Activated CD8-positive, alpha-beta T cell treated with anti-CD3 and anti-CD28 coated beads, Interleukin-2, amount 10 ng/mL, durations not matched to agents 7 days and 5 days (primary cell): ENCODE measurements around the gene FIGNL2. TPM values are rescaled to one million over a fixed set of nuclear protein-coding genes. Genes with fewer than 3 reads are reported as not detected.
"Not testable (repeated sequence)": the region's sequence is repeated elsewhere in the genome, so short reads cannot be mapped to it uniquely, and the experiment has no call there.

Experiments
- ATAC-seq: fragments of 150-1000 bp; cut with Tn5 transposase; one replicate; pipeline ENCODE4 v1.10.0; 2021; ENCODE audit warnings: moderate library complexity
- CTCF ChIA-PET: fragments of 350-600 bp; sonication (Branson Sonifier 250); formaldehyde crosslinking; loops from one replicate; lab custom pipeline; 2021; ENCODE audit warnings: antibody characterized with exemption; lab: Charles Lee
- POLR2A ChIA-PET: fragments of 350-600 bp; sonication (Branson Sonifier 250); formaldehyde crosslinking; loops from one replicate; lab custom pipeline; 2021; ENCODE audit warnings: antibody characterized with exemption; lab: Charles Lee
- DNase-seq: peaks from one replicate; pipeline ENCODE4 v3.0.0-alpha.2; 2020
- H3K27ac Mint-ChIP-seq: one replicate; pipeline ENCODE4 v1.8.0; 2021; ENCODE audit warnings: mild to moderate bottlenecking, mixed read lengths
- H3K27me3 Mint-ChIP-seq: one replicate; pipeline ENCODE4 v1.8.0; 2021; ENCODE audit warnings: low read depth, mixed read lengths
- H3K36me3 Mint-ChIP-seq: one replicate; pipeline ENCODE4 v1.8.0; 2021; ENCODE audit warnings: low read depth, mixed read lengths
- H3K4me1 Mint-ChIP-seq: one replicate; pipeline ENCODE4 v1.8.0; 2021; ENCODE audit warnings: low read depth, mixed read lengths
- H3K4me3 Mint-ChIP-seq: one replicate; pipeline ENCODE4 v1.8.0; 2021; ENCODE audit warnings: mild to moderate bottlenecking, mixed read lengths
- H3K9me3 Mint-ChIP-seq: one replicate; pipeline ENCODE4 v1.8.0; 2022; ENCODE audit warnings: mixed read lengths; ENCODE audit not compliant: insufficient read depth
- total RNA-seq, 2 experiments: library from RNA; stranded (reverse); gene quantifications; one replicate each; pipeline ENCODE4 v1.2.3, GENCODE V29; 2021

The FIGNL2 gene
- total RNA-seq, 2 experiments from 2014 or later, result 0.32 to 0.37 TPM

DNA sequence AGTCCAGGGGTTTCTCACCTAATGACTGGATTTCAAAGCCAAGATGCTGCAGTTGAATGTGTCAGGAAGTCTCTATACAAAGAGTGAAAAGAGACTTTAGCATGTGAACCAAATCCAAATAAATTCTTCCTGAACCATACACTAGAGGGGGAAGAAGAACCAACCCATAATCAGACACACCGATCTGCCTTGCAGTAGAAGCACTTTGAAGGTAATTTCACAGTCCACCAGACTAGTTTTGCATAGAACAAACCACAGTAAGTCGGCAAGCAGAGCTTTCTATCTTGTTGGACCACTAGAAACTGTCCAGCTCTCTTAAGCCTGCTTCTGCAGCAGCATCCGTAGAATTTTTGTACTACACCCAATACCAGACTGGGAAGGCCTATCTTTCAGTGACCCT lies 39.3 kb downstream of the FIGNL2 start:
- CTCF ChIA-PET, result interaction anchor here (1.3 kb wide), 1 partner anchor 66 kb away, joined by 3 read pairs; no protein-coding TSS in a partner anchor
- no peak for ATAC-seq
- Mint-ChIP-seq H3K4me3 (no peak overlapping the region), H3K27me3 (peaks cover 3% of the 10 kb centered on the region), H3K9me3 (no peaks in the 10 kb centered on the region), H3K36me3 (no peaks in the 10 kb centered on the region), H3K27ac (no peak overlapping the region), H3K4me1 (no peaks in the 10 kb centered on the region)
- POLR2A ChIA-PET, result no interaction called here
- no peak for DNase-seq

GRCh38 chr12:51806896-51807295 lies 41.6 kb downstream of the FIGNL2 start:
- Mint-ChIP-seq H3K36me3 (no peaks in the 10 kb centered on the region), H3K27me3 (peaks cover 5% of the 10 kb centered on the region), H3K9me3 (no peaks in the 10 kb centered on the region), H3K27ac (no peak overlapping the region), H3K4me3 (no peak overlapping the region), H3K4me1 (no peaks in the 10 kb centered on the region)
- no peak for ATAC-seq
- ChIA-PET POLR2A (no interaction called here), CTCF (no interaction called here)
- DNase-seq, result no peak

DNA sequence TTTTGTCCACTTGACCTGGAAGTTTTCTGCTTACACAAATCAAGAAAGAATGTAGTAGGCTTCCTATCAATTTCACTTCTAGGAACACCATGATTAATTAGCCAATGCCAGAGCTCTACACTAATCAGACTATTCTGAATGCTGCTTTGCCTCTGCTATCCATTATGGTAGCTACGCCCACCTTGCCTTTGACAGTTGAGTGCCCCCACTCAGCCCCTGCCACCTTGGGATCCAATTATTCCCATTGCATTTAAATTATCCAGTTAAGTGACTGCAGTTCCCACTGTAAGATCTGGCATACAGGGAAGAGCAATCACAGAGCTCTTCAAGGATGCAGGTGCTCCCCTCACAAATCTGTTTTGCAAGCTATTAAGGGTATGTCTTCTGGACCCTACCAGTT lies 47.5 kb downstream of the FIGNL2 start:
- peaks cover 5% of the 10 kb centered on the region for H3K27me3 Mint-ChIP-seq

GRCh38 chr12:51798501-51798900 lies 50.0 kb downstream of the FIGNL2 start:
- ChIA-PET POLR2A (no interaction called here), CTCF (no interaction called here)
- no peak for DNase-seq
- H3K27me3 Mint-ChIP-seq, result peaks cover 2% of the 10 kb centered on the region
- no peaks in the 10 kb centered on the region for H3K36me3 Mint-ChIP-seq
- no peaks in the 10 kb centered on the region for H3K4me1 Mint-ChIP-seq
- no peak for ATAC-seq
- H3K9me3 Mint-ChIP-seq, result no peaks in the 10 kb centered on the region
- H3K27ac Mint-ChIP-seq, result no peak overlapping the region
- no peak overlapping the region for H3K4me3 Mint-ChIP-seq

More for the DNA sequence above, 47.5 kb downstream of the FIGNL2 start:
- Mint-ChIP-seq H3K4me3 (no peak overlapping the region), H3K9me3 (no peaks in the 10 kb centered on the region), H3K4me1 (no peaks in the 10 kb centered on the region), H3K27ac (no peak overlapping the region), H3K36me3 (no peaks in the 10 kb centered on the region)
- no peak for DNase-seq
- ATAC-seq, result no peak
- POLR2A ChIA-PET, result no interaction called here
- CTCF ChIA-PET, result interaction anchor here (1.2 kb wide), 1 partner anchor 10 kb away, joined by 3 read pairs; no protein-coding TSS in a partner anchor

- DNase-seq, H3K36me3 Mint-ChIP-seq, ATAC-seq, H3K4me3 Mint-ChIP-seq, H3K27ac Mint-ChIP-seq, H3K27me3 Mint-ChIP-seq, POLR2A ChIA-PET, CTCF ChIA-PET, H3K4me1 Mint-ChIP-seq, H3K9me3 Mint-ChIP-seq: not testable (repeated sequence)
Measured at GRCh38 chr12:51798051-51798450, 50.5 kb downstream of the FIGNL2 start.

- ChIA-PET CTCF (no interaction called here), POLR2A (no interaction called here)
- Mint-ChIP-seq H3K4me3 (no peak overlapping the region), H3K9me3 (no peaks in the 10 kb centered on the region), H3K27ac (no peak overlapping the region), H3K36me3 (no peaks in the 10 kb centered on the region), H3K4me1 (no peaks in the 10 kb centered on the region), H3K27me3 (no peaks in the 10 kb centered on the region)
- ATAC-seq (no peak), DNase-seq (no peak)
Measured at GRCh38 chr12:51797301-51797700, 51.2 kb downstream of the FIGNL2 start.

GRCh38 chr12:51793201-51793600 lies 55.3 kb downstream of the FIGNL2 start:
- Mint-ChIP-seq H3K27ac (no peak overlapping the region), H3K4me3 (no peak overlapping the region), H3K9me3 (no peaks in the 10 kb centered on the region), H3K36me3 (no peaks in the 10 kb centered on the region), H3K27me3 (no peaks in the 10 kb centered on the region), H3K4me1 (no peaks in the 10 kb centered on the region)
- ATAC-seq (no peak), DNase-seq (no peak)
- POLR2A ChIA-PET, result no interaction called here
- CTCF ChIA-PET, result interaction anchor here (0.7 kb wide), 1 partner anchor 38 kb away, joined by 3 read pairs; no protein-coding TSS in a partner anchor

- CTCF ChIA-PET, result interaction anchor here (0.7 kb wide), 1 partner anchor 37 kb away, joined by 3 read pairs; no protein-coding TSS in a partner anchor
- Mint-ChIP-seq H3K27ac (no peak overlapping the region), H3K27me3 (no peaks in the 10 kb centered on the region), H3K9me3 (no peaks in the 10 kb centered on the region), H3K4me3 (no peak overlapping the region), H3K36me3 (no peaks in the 10 kb centered on the region), H3K4me1 (no peaks in the 10 kb centered on the region)
- ATAC-seq (no peak), DNase-seq (no peak)
- POLR2A ChIA-PET, result no interaction called here
Measured at GRCh38 chr12:51792417-51792816, 56.1 kb downstream of the FIGNL2 start.

DNA sequence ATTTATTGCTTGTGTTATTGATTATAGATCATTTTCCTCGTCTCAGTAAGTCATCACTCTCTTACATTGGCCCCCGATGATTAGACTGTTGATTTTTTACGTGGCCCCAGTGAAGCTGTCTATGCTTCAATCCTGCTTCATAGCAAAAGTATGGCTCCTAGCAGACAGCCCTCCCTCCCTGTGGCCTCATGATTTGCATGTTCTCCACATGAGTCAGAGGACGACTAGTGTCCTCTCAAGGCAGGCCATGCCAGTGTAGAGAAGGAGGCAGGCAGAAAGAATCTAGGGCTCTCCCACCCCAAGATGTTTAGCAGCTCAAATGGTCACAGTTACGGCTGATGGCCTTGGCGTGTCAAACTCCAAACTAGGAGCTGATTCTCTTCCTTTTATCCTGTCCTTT lies 59.6 kb downstream of the FIGNL2 start:
- H3K4me3 Mint-ChIP-seq, result no peak overlapping the region
- DNase-seq (no peak), ATAC-seq (no peak)
- no peaks in the 10 kb centered on the region for H3K27me3 Mint-ChIP-seq
- peaks cover 10% of the 10 kb centered on the region for H3K4me1 Mint-ChIP-seq
- H3K27ac Mint-ChIP-seq, result no peak overlapping the region
- ChIA-PET CTCF (interaction anchor here (1.4 kb wide), 1 partner anchor 134 kb away, joined by 3 read pairs; no protein-coding TSS in a partner anchor), POLR2A (no interaction called here)
- H3K36me3 Mint-ChIP-seq, result no peaks in the 10 kb centered on the region
- no peaks in the 10 kb centered on the region for H3K9me3 Mint-ChIP-seq

DNA sequence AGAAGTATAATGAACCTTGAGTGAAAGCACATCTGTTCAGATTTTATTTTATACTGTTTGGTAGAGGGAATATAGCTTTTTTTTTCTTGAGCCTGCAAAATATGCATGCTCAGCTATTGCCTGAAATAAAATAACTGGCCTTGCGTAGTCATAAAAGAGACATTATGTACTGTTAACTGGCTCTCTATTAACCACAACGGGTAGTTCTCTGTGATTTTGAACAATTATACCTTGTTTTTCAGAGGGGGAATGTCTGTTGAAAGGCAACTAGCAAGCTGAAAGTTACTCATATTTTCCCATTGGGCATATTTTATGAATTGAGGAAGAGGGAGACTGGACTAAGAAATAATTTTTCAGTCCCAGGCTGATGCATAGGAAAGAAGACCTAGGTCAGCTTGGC lies 62.6 kb downstream of the FIGNL2 start:
- Mint-ChIP-seq H3K36me3 (no peaks in the 10 kb centered on the region), H3K4me3 (no peak overlapping the region), H3K4me1 (peaks cover 18% of the 10 kb centered on the region), H3K27me3 (no peaks in the 10 kb centered on the region), H3K27ac (no peak overlapping the region), H3K9me3 (no peaks in the 10 kb centered on the region)
- DNase-seq (no peak), ATAC-seq (no peak)
- POLR2A ChIA-PET, result no interaction called here
- CTCF ChIA-PET, result interaction anchor here (1.8 kb wide), 1 partner anchor 35 kb away, joined by 4 read pairs; no protein-coding TSS in a partner anchor

- Mint-ChIP-seq H3K4me1 (peaks cover 29% of the 10 kb centered on the region), H3K27ac (no peak overlapping the region), H3K36me3 (no peaks in the 10 kb centered on the region), H3K27me3 (no peaks in the 10 kb centered on the region), H3K4me3 (no peak overlapping the region), H3K9me3 (no peaks in the 10 kb centered on the region)
- POLR2A ChIA-PET, result no interaction called here
- no peak for ATAC-seq
- CTCF ChIA-PET, result interaction anchor here (1.3 to 1.8 kb wide), 2 partner anchors 18 to 36 kb away, joined by 3 to 4 read pairs; no protein-coding TSS in a partner anchor
- no peak for DNase-seq
Measured at GRCh38 chr12:51784688-51785087, 63.8 kb downstream of the FIGNL2 start.

DNA sequence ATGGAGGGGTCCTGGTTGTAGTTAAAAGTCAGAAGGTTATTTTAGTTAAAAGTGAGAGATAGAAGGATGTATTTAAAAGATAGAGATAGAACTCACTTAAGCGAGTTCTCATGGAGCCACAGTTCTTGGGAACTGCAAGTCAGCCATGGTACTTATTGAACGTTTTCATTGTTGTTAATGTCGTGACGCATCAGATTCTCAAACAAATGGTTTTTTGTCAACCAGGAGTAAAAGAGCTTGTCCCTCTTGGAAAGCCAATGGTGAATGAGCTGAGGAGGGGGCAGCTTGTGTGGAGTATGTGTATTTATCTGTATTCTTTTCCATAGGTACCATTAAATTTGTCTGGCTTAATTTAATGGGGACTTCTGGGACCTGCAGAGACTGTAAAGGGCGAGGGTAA lies 68.6 kb downstream of the FIGNL2 start:
- CTCF ChIA-PET, result interaction anchor here (1.3 kb wide), 1 partner anchor 41 kb away, joined by 3 read pairs; no protein-coding TSS in a partner anchor
- POLR2A ChIA-PET, result no interaction called here

More for the DNA sequence above, 68.6 kb downstream of the FIGNL2 start:
- ATAC-seq, result no peak
- Mint-ChIP-seq H3K4me1 (peaks cover 26% of the 10 kb centered on the region), H3K27ac (no peak overlapping the region), H3K4me3 (no peak overlapping the region), H3K36me3 (no peaks in the 10 kb centered on the region), H3K27me3 (no peaks in the 10 kb centered on the region), H3K9me3 (no peaks in the 10 kb centered on the region)
- no peak for DNase-seq
